Transverse colon (tissue), 4 donors: ENCODE results near the gene SMCR8. TPM values are rescaled to one million over a fixed set of nuclear protein-coding genes. Genes with fewer than 3 reads are reported as not detected.

Experiments used
- DNase-seq: peaks from one replicate; pipeline ENCODE4 v3.0.0-alpha.2; 2019
- H3K27ac ChIP-seq, 4 donors: fragments of 200-600 bp; sonication (generic); 2 replicates each; pipeline ENCODE4 v1.5.1; 2016 to 2018; ENCODE audit warnings: inconsistent platforms in 4 of 4
- H3K27me3 ChIP-seq: fragments of 200-600 bp; sonication (generic); 2 replicates; pipeline ENCODE4 v1.5.1; 2017; ENCODE audit warnings: inconsistent platforms
- H3K36me3 ChIP-seq, 4 donors: fragments of 200-600 bp; sonication (generic); 2 replicates each; pipeline ENCODE4 v1.5.1; 2017 to 2019; ENCODE audit warnings: inconsistent platforms in 4 of 4
- H3K4me1 ChIP-seq, 4 donors: fragments of 200-600 bp; sonication (generic); 2 replicates each; pipeline ENCODE4 v1.5.1; 2017 to 2020; ENCODE audit warnings: inconsistent platforms in 4 of 4
- H3K4me3 ChIP-seq, 4 donors: fragments of 200-600 bp; sonication (generic); 1 replicate in 1 of 4; 2 replicates in 3 of 4; pipeline versions ENCODE4 v1.5.1 to v1.6.1; 2017 to 2019; ENCODE audit warnings: inconsistent platforms in 4 of 4
- H3K9me3 ChIP-seq, 2 donors: fragments of 200-600 bp; sonication (generic); 2 replicates each; pipeline ENCODE4 v1.5.1; 2017 to 2019; ENCODE audit warnings: inconsistent platforms in 2 of 2
- CTCF ChIP-seq, 5 experiments: fragments of 200-600 bp in 3 of 5; fragments of 450-650 bp in 2 of 5; sonication (generic) in 3 of 5; IDR thresholded peaks; 1 replicate in 2 of 5; 2 replicates in 3 of 5; pipeline ENCODE4 v1.5.1; 2016 to 2017; ENCODE audit warnings: antibody characterized with exemption in 5 of 5, inconsistent platforms in 3 of 5, mild to moderate bottlenecking in 2 of 5, moderate library complexity in 1 of 5
- EP300 ChIP-seq: sonication (generic); formaldehyde crosslinking; IDR thresholded peaks from one replicate; pipeline ENCODE4 v1.6.1; 2017; ENCODE audit warnings: antibody characterized with exemption, low read depth
- POLR2A ChIP-seq: fragments of 450-650 bp; IDR thresholded peaks from one replicate; pipeline ENCODE4 v1.6.1; 2016; ENCODE audit warnings: antibody characterized with exemption, mild to moderate bottlenecking, moderate library complexity
- POLR2AphosphoS5 ChIP-seq, 3 donors: sonication (generic); formaldehyde crosslinking; IDR thresholded peaks; one replicate each; pipeline ENCODE4 v1.6.1; 2016; ENCODE audit warnings: antibody characterized with exemption in 3 of 3
- WGBS, 2 donors: methylation state at CpG; one replicate each; pipeline ENCODE4 v1.1.5; 2018; ENCODE audit warnings: low coverage in 1 of 2; 5-methylcytosine and 5-hydroxymethylcytosine counted together
- in situ Hi-C, 4 donors: fragments of 200-750 bp; cut with MboI; loops; one replicate each; pipeline versions ENCODE4 v1.15.0 to v1.15.1; 2017; ENCODE audit warnings: low sequenced_read_pairs in 3 of 4, low pct_ligation_motif_present in 1 of 4, low pct_unique_long_range_greater_than_20kb in 1 of 4
- intact Hi-C: fragments of 100-400 bp; cut with DNase I; formaldehyde crosslinking; loops from one replicate; pipeline ENCODE4 v1.15.1; 2023; ENCODE audit warnings: low total_unique reads
- total RNA-seq, 4 donors: library from RNA; depleted of rRNA; stranded (reverse); fragments of >200 nt; gene quantifications; one replicate each; pipeline ENCODE4 v1.1.0, GENCODE V29; 2016

Gene SMCR8
- total RNA-seq, 4 donors from 2014 or later, result 12.1 to 20.6 (median 19.6) TPM

DNA sequence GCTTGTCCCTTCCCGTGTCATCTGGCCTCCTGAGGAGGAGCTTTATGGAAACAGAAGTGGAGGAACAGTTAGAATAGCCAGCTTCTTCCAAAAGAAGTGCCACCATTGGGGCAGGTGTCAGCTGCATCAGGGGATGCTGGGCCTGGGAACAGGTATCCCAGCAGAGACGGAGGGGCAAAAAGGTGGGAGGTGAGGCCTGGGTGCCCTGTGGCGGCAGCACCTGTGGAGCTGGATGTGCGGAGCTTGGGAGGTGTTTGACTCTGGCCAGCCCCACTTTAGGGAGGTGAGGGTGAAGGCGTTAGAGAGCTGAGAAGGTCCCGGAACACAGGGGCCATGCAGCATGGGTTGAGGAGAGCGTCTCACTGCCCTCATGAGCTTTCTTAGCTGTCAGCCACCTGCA, 5.2 kb downstream of the SMCR8 start:
- intact Hi-C loops, result no loop called here
- Histone ChIP-seq H3K4me3 (no peak overlapping the region), H3K9me3 (no peaks in the 10 kb centered on the region), H3K4me1 (peaks cover 34 to 57% (median 49%) of the 10 kb centered on the region in 4 donors), H3K36me3 (peaks cover 0 to 26% (median 7%) of the 10 kb centered on the region in 4 donors), H3K27ac (no peak overlapping the region), H3K27me3 (no peaks in the 10 kb centered on the region)
- no peak for DNase-seq
- WGBS, 2 donors, result 91% methylated on average over 7 of the region's 7 CpGs; no CpG with 5 or more reads in 1 of the 2 donors
- in situ Hi-C loops, result no loop called here
- TF ChIP-seq EP300 (no peak), CTCF (IDR thresholded peaks at IDR 0.05) (no peak), POLR2A (no peak), POLR2AphosphoS5 (IDR thresholded peaks at IDR 0.05) (no peak)

DNA sequence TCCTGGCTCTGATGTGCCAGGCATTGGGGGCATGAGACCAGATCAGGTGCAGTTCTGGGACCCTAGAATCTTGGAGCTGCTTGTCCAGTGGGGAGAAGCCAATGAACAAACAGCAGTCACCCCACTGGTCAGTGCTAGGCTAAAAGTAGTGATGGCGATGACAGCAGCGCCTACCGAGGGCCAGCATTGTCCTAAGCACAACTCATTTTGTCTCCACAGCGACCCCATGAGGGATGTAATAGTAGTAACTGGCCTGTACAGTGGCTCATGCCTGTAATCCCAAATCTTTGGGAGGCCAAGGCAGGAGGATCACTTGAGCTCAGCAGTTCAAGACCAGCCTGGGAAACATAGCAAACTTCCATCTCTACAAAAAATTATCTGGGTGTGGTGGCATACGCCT, 6.2 kb downstream of the SMCR8 start:
- DNase-seq, result no peak
- H3K4me1 ChIP-seq, result peaks cover 29 to 49% (median 41%) of the 10 kb centered on the region in 4 donors
- H3K27ac ChIP-seq, result no peak overlapping the region
- H3K36me3 ChIP-seq, result peaks cover 0 to 26% (median 7%) of the 10 kb centered on the region in 4 donors
- in situ Hi-C loops (no loop called here), intact Hi-C loops (no loop called here)
- no peaks in the 10 kb centered on the region for H3K9me3 ChIP-seq
- H3K4me3 ChIP-seq, result no peak overlapping the region
- no peak for TF ChIP-seq POLR2AphosphoS5 (IDR thresholded peaks at IDR 0.05)
- no peak for TF ChIP-seq POLR2A
- TF ChIP-seq CTCF (IDR thresholded peaks at IDR 0.05), result no peak
- TF ChIP-seq EP300, result no peak
- WGBS, 2 donors, result 73% methylated on average over 5 of the region's 5 CpGs; no CpG with 5 or more reads in 1 of the 2 donors
- H3K27me3 ChIP-seq, result no peaks in the 10 kb centered on the region

- Histone ChIP-seq H3K36me3 (peaks cover 0 to 26% (median 7%) of the 10 kb centered on the region in 4 donors), H3K27me3 (no peaks in the 10 kb centered on the region), H3K9me3 (no peaks in the 10 kb centered on the region), H3K4me1 (peaks cover 20 to 36% (median 29%) of the 10 kb centered on the region in 4 donors), H3K27ac (no peak overlapping the region), H3K4me3 (no peak overlapping the region)
- TF ChIP-seq POLR2AphosphoS5 (IDR thresholded peaks at IDR 0.05) (no peak), POLR2A (no peak), EP300 (no peak), CTCF (IDR thresholded peaks at IDR 0.05) (no peak)
- 95% methylated on average over 12 of the region's 12 CpGs; no CpG with 5 or more reads in 1 of the 2 donors for WGBS, 2 donors
- no peak for DNase-seq
- in situ Hi-C loops, result no loop called here
- intact Hi-C loops, result no loop called here
Measured at GRCh38 chr17:18322522-18322921, 7.4 kb downstream of the SMCR8 start.

DNA sequence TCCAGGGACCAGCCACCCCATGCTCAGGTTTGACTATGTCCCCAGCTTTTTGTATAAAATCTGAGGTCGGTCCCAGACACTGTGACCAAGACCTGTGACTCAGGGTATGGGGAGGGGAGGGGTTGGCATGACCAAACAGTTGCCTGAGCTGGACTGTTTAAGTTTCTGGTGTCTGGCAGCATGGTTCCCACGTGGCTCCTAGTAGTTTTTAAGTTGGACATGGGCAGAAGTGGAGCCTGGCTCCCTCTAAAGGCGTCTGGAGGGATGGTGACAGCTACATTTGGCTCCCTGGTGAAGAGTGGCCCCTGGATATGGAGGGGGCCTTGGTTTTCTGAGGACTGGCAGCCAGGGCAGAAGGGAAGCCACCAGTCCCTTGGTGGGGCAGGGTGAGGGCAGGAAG, 7.9 kb downstream of the SMCR8 start:
- H3K36me3 ChIP-seq, result peaks cover 0 to 26% (median 7%) of the 10 kb centered on the region in 4 donors
- peaks cover 15 to 32% (median 24%) of the 10 kb centered on the region in 4 donors for H3K4me1 ChIP-seq
- no peak for DNase-seq
- no peaks in the 10 kb centered on the region for H3K9me3 ChIP-seq
- 69 to 100% methylated on average over 1 to 3 of the region's 3 CpGs for WGBS, 2 donors
- H3K27ac ChIP-seq, result no peak overlapping the region
- in situ Hi-C loops, result no loop called here
- no peaks in the 10 kb centered on the region for H3K27me3 ChIP-seq
- no peak overlapping the region for H3K4me3 ChIP-seq
- intact Hi-C loops, result no loop called here
- TF ChIP-seq EP300, result no peak
- no peak for TF ChIP-seq POLR2AphosphoS5 (IDR thresholded peaks at IDR 0.05)
- no peak for TF ChIP-seq CTCF (IDR thresholded peaks at IDR 0.05)
- no peak for TF ChIP-seq POLR2A
